HG03135 (cell line): ENCODE results near the gene PSMC5.
"Not testable (repeated sequence)": the region's sequence is repeated elsewhere in the genome, so short reads cannot be mapped to it uniquely, and the experiment has no call there.

Source experiments
- ATAC-seq: cut with Tn5 transposase; IDR thresholded peaks from one replicate; pipeline ENCODE4 v1.9.1; 2021; ENCODE audit warnings: mild to moderate bottlenecking, moderate library complexity; ENCODE audit not compliant: unreplicated experiment

PSMC5 gene

GRCh38 chr17:63870292-63870665 lies 43.0 kb downstream of the PSMC5 start:
- not testable (repeated sequence) for ATAC-seq

GRCh38 chr17:63871646-63872365 lies 44.6 kb downstream of the PSMC5 start:
- not testable (repeated sequence) for ATAC-seq

- not testable (repeated sequence) for ATAC-seq
These were observed 46.3 kb downstream of the PSMC5 start, which contains the start of gene CSH2 for GRCh38 chr17:63873577-63873976. Gene CSH2, minus strand, starts transcription at chr17:63873677. Its CDS starts 63 bp downstream, at chr17:63873614.

GRCh38 chr17:63874061-63874626 lies 46.9 kb downstream of the PSMC5 start:
- not testable (repeated sequence) for ATAC-seq

- ATAC-seq = not testable (repeated sequence)
These were observed 47.5 kb downstream of the PSMC5 start for GRCh38 chr17:63874693-63875092.

- ATAC-seq = not testable (repeated sequence)
These were observed 51.2 kb downstream of the PSMC5 start for GRCh38 chr17:63878413-63878812.

GRCh38 chr17:63880706-63881105 lies 53.5 kb downstream of the PSMC5 start:
- ATAC-seq = no peak

- ATAC-seq = not testable (repeated sequence)
These were observed 54.1 kb downstream of the PSMC5 start for GRCh38 chr17:63881337-63881736.
